ENCODE results near the gene USB1.

Gene USB1

DNA sequence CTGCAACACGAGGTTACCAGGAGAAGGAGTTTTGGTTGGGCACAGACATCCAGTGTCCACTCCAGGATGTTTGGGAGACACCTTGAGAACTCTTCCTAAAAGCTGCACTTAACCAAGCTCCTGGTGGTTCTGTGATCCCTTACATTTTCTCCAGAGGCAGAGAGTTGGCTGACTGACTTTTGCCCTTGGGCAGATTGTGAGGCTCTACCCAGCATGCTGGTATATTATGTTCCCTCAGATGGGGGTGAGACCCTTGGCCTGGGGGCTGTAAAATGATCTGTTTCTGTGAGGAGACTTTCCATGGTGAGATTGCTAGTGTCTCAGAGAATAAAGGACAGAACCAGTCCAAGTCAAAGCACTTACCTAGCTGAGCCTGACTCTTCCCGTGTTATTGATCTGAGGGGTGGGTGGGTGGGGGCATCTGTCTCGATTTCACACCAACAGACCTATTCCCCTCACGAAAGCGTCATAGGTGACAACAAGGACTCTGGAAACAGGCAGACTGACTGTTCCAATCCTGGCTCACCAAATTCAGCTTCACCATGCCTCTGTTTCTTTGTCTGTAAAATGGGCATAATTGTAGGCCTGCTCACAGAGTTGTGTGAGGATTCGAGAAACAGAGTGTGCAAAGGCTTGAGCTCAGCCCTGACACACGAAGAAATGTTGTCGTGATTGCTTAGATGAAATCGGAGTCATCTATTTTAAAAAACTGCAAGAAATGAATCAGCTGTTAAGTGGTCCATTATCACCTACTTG, 12.2 kb downstream of the USB1 start:
- in situ Hi-C loops (cut with MboI; ENCODE audit: low sequenced_read_pairs), result no loop called here

DNA sequence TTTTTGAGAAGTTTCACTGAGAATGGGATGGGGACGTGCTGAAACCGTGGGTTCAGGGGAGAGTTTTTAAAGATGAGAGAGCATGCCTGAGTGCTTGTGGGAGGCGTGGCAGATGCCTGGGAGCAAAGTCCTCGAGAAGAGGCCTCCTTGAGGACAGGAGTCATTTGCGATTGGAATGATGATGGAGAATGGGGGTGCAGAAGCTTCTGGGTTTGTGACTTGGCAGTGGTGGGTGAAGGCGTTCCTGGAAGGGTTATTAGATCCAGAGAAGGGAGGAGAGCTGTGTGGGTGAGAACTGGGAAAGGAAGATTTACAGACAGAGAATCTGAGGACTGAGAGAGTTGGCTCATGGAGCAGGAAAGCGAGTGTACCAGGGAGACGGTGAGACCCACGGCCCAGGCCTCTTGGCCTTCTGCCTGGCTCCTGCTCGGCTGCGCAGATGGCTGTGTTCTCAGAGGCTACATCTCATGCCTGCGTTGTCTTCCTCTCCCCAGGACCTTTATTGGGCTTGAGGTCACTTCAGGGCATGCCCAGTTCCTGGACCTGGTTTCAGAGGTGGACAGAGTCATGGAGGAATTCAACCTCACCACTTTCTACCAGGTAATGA, 15.7 kb downstream of the USB1 start:
- in situ Hi-C loops (cut with MboI; ENCODE audit: low sequenced_read_pairs), result no loop called here

- in situ Hi-C loops (cut with MboI; ENCODE audit: low sequenced_read_pairs), result no loop called here
Observed at GRCh38 chr16:58018803-58019202, 17.6 kb downstream of the USB1 start.

DNA sequence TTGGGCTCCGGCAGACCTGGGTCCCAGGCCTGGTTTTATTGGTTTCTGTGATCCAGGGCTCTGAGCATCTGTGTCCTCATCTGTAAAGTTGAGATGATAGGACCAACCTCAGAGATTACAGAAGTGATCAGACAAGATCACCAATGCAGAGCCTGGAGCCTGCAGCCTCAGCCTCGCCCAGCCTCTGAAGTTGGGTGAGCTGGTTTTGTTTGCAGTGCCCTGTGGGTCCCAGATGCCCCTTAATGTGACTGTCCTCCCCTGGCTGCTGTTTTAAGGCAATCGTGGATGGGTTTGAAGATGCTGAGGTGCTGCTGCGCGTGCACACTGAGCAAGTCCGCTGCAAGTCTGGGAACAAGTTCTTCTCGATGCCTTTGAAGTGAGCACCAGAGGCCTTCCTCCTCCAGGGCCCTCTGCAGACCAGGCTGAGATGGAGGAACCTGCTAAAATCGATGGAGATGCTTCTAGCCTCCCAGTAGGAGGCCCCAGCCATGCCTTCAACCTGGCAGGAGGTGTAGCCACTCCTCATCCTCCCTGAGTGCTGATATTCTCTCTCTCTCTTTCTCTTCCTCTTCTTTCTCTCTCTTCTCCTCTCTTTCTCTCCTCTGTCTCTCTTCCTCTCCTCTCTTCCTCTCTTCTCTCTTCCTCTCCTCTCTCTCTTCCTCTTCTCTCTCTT, 18.8 kb downstream of the USB1 start:
- in situ Hi-C loops (cut with MboI; ENCODE audit: low sequenced_read_pairs), result no loop called here

DNA sequence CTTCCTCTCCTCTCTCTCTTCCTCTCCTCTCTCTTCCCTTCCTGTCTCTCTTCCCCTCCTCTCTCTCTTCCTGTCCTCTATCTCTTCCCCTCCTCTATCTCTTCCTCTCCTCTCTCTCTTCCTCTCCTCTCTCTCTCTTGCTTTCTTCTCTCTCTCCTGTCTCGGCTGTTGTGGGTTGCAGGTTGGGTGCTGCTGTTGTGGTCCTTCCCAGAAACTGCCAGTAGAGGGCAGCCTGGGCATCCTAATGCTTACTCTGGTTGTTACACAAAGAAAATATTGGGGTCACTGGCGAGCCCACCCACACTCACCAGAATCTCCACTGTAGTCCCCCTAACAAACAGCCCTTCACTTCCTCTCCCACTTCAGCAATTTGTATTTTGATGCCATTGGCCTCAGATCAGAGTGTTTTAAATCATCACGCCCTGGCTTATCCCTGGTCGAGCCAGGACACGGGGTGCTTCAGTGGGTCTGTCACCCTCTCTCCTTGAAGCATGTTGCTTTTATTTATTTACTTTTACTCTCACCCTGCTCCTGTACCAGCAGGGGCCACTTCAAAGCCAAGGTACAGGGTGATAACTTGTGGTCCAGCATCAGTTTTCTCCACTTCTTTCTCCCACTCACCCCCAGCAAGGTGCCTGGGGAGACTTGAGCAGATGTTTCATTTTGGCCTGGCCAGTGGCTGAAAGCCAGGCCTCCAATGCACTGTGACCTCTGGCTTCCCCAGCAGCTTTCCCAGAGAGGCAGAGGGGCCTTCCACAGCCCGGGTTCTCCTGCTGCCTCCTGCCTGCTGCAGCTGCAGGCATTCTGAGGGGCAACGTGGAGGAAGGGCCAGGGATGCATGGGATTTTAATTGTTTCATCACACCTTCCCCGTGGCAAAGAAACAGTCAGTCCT, 19.7 kb downstream of the USB1 start:
- in situ Hi-C loops (cut with MboI; ENCODE audit: low sequenced_read_pairs), result no loop called here

GRCh38 chr16:58021661-58022551, 20.7 kb downstream of the USB1 start:
- in situ Hi-C loops (cut with MboI; ENCODE audit: low sequenced_read_pairs), result no loop called here

DNA sequence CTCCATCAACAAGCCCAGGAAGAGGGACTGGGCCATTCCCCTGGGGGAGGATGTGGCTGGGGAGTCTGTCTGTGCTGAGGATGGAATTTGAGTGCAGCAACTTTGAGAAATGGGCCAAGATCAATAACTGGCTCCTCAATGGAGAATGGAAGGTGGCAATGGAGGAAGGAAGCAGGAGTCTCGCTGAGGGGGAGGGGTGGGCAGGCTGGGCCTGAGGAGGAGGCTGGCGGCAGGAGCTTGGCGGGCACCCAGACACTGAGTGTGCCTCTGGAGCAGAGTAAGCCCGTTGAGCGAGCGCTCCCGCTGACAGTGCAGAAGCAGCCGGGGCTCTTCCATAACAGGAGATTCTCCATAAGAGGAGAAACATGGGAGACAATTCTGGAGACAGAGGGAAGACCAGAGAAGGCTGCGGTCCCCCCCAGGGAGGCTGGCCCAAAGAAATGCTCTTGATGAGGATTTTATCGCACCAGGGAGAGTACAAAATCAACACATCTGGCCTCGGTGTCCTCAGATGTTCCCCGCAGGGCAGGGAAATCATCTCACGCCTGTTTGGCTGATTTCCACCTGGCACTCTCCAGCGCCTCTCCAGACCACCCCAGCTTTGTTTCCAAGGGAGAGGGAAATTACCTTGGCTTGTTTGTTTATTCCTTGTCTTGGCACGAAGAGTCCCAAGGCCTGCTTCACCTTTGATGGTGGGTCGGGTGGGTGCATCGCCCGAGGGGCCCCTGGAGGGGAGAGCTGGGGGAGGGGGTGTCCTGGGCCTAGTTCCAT, 21.6 kb downstream of the USB1 start:
- in situ Hi-C loops (cut with MboI; ENCODE audit: low sequenced_read_pairs), result no loop called here

GRCh38 chr16:58024486-58025350, 23.5 kb downstream of the USB1 start:
- in situ Hi-C loops (cut with MboI; ENCODE audit: low sequenced_read_pairs), result no loop called here

DNA sequence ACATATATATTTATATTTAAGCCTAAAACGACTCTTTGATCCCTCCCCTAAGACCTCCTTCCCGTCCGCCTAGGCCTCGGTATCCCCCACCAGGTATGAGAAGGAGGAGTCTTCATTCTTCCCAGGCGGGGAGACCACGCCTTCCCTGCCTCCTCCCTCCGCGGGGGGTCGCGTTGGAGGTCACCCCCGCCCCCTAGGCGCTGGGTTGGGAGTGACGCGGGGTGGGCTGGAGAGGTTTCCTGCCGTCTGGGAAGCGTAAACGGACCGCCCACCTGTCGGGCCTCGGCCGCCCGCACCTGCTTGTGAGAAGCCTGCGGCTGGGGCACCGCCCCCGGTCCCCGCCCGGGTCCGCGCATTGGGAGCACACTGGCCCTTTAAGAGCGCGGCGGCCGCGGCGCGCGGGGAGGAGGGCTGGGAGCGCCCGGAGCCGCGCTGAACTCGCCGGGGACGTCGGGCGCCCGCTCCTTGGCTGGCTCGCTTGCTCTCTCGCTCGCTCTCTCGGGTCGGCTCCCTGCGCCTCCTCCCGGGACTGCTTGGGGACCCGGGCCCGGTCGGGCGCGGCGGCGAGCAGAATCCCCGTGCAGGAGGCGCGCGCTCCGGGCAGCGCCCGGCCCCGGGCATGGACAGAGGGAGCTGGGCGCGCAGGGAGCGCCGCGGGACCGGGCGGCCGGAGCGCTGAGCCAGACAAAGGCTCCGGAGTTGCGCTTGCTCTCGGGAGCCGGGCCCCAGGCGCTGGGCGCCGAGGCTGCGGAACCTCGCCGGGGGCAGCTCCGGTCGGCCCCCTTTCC, 24.3 kb downstream of the USB1 start, which contains the start of gene MMP15:
MMP15 (plus strand) TSS at position 404 of the 788 bp plus-strand sequence. CDS start 597 bp downstream, outside the sequence.
- in situ Hi-C loops (cut with MboI; ENCODE audit: low sequenced_read_pairs), result no loop called here

GRCh38 chr16:58026139-58026704, 25.0 kb downstream of the USB1 start:
- in situ Hi-C loops (cut with MboI; ENCODE audit: low sequenced_read_pairs), result no loop called here

DNA sequence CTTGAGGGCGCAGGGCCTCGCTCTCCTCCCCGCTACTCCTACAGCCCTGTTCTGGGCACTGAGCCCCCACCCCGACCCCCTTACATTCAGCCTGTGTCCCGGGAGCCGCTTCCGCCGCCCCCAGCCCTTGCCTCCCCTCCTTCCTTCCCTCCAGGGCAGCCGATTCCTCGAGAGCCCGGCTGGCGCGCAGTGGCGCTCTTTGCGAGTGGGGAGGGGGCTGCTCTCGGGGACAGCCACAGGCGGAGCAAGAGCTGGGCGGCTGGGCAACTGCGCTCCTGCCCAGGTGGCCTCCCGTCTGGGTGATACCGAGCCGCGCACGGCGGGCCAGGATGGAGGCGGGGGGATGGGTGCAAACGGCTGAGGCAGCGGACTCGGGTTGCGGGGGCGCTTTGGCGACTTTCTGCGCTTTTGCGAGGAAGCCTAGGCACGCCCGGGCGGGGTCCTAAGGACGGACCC, 25.5 kb downstream of the USB1 start:
- in situ Hi-C loops (cut with MboI; ENCODE audit: low sequenced_read_pairs), result no loop called here

- in situ Hi-C loops (cut with MboI; ENCODE audit: low sequenced_read_pairs), result no loop called here
Observed at GRCh38 chr16:58027161-58027915, 26.1 kb downstream of the USB1 start.

GRCh38 chr16:58027916-58028455, 26.8 kb downstream of the USB1 start:
- in situ Hi-C loops (cut with MboI; ENCODE audit: low sequenced_read_pairs), result no loop called here

DNA sequence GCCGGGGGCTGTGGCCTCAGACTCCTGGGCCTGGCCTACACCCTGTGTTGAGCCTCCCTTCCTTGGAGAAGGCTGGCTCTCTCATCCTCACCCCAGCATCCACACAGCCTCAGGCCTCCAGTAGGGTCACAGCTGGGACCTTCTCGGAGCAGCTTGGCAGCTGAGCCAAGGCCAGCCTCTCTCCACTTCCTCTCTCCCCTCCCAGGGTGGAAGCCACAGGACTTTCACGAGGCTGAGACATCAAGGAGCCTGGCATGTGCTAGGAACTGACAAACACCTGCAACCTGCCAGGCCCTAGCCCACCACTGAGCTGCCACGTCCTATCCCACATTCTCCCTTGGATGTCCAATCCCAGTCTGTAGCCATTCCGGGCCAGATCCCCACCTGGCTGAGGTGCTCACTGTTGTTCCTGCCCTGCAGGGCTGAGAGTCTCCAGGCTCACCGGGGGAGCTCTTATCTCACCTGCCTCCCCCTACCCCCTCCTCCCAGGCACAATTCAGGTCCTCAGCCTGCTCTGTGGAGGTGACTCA, 27.4 kb downstream of the USB1 start:
- in situ Hi-C loops (cut with MboI; ENCODE audit: low sequenced_read_pairs), result no loop called here

GRCh38 chr16:58029410-58029809, 28.2 kb downstream of the USB1 start:
- in situ Hi-C loops (cut with MboI; ENCODE audit: low sequenced_read_pairs), result no loop called here
